ENCODE data around the gene TASP1. TPM values are rescaled to one million over a fixed set of nuclear protein-coding genes. Genes with fewer than 3 reads are reported as not detected.

The TASP1 gene
- total RNA-seq, 1 experiment from 2014 or later: 9.5 TPM

DNA sequence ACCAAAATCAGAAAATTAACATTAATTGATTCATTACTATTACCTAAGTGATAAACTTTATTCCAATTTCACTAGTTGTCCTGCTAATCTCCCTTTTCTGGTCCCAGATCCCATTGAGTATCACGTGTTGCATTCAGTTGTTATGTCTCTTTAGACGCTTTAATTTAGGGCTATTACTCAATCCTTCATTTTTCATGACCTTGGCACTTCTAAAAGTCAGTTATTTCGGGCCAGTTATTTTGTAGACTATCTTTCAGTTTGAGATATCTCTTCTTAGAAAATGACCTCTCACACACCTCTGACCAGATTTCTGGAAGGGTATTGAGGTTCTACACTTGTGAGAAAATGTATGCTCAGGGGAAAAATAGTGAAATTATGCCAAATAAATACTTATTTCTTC, 34.0 kb upstream of the TASP1 start:
- peaks cover 0 to 3% of the 10 kb centered on the region in 2 experiments; a peak in 1 of 5 replicates for H3K9me3 Mint-ChIP-seq

More for the DNA sequence above, 34.0 kb upstream of the TASP1 start:
- Histone ChIP-seq H2BK12ac (ENCODE audit: insufficient read length, low read depth, low read length) (no peak overlapping the region), H3K27me3 (ENCODE audit: insufficient read depth, low read length) (no peaks in the 10 kb centered on the region), H3K79me2 (ENCODE audit: insufficient read depth, low read length) (0 out of 2 replicates have a peak, but pooled peaks cover 2% of the 10 kb centered on the region), H2AK5ac (ENCODE audit: insufficient read length, low read length) (no peak overlapping the region), H2BK20ac (ENCODE audit: low read depth, low read length, poor library complexity, severe bottlenecking) (no peak overlapping the region), H4K20me1 (ENCODE audit: control insufficient read depth, insufficient read depth, insufficient read length) (no peaks in the 10 kb centered on the region), H4K91ac (ENCODE audit: insufficient read length, low read depth, low read length) (no peak overlapping the region), H4K5ac (ENCODE audit: insufficient read length, low read depth, low read length) (no peak overlapping the region), H3K56ac (ENCODE audit: insufficient read length, low read depth, low read length) (no peak overlapping the region), H3T11ph (ENCODE audit: low read length) (no peak overlapping the region), H2BK15ac (ENCODE audit: low read depth, low read length) (no peak overlapping the region), H3K14ac (ENCODE audit: insufficient read depth, low read length) (no peak overlapping the region), H3K4me1 (ENCODE audit: insufficient read depth, low read length) (no peaks in the 10 kb centered on the region), H3K27ac (ENCODE audit: insufficient read length, low read depth, low read length) (no peak overlapping the region), H3K18ac (ENCODE audit: insufficient read length, low read depth, low read length) (no peak overlapping the region), H3K79me1 (ENCODE audit: insufficient read depth, low read depth, low read length, poor library complexity, severe bottlenecking) (no peaks in the 10 kb centered on the region), H3K9ac (ENCODE audit: extremely low read depth, insufficient read length, low read length) (no peak overlapping the region), H4K8ac (replicated peaks; ENCODE audit: insufficient read length, low read depth, low read length) (no peak overlapping the region), H3K4ac (ENCODE audit: low read depth, low read length) (no peak overlapping the region), H3K4me2 (ENCODE audit: insufficient read depth, insufficient read length, low read length) (no peak overlapping the region), H2BK120ac (ENCODE audit: low read depth, low read length, poor library complexity, severe bottlenecking) (no peak overlapping the region), H3K23ac (ENCODE audit: insufficient read length, low read depth, low read length) (no peak overlapping the region), H3K9me3 (ENCODE audit: control insufficient read depth, low read depth, low read length) (no peaks in the 10 kb centered on the region), H2BK5ac (ENCODE audit: insufficient read length, low read length) (no peak overlapping the region), H2AFZ (ENCODE audit: low read length) (no peak overlapping the region), H3K23me2 (ENCODE audit: insufficient read length, low read depth, low read length, poor library complexity, severe bottlenecking) (no peaks in the 10 kb centered on the region)
- peaks cover 7 to 10% of the 10 kb centered on the region in 2 experiments for H3K4me1 Mint-ChIP-seq
- no CpG with 5 or more reads among the region's 3 CpGs for WGBS (ENCODE audit: extremely low coverage, insufficient read length, low lambda C conversion rate)
- H3K4me3 Mint-ChIP-seq: no peak overlapping the region
- no peak overlapping the region for H3K27ac Mint-ChIP-seq
- TF ChIP-seq, protein P1, sequence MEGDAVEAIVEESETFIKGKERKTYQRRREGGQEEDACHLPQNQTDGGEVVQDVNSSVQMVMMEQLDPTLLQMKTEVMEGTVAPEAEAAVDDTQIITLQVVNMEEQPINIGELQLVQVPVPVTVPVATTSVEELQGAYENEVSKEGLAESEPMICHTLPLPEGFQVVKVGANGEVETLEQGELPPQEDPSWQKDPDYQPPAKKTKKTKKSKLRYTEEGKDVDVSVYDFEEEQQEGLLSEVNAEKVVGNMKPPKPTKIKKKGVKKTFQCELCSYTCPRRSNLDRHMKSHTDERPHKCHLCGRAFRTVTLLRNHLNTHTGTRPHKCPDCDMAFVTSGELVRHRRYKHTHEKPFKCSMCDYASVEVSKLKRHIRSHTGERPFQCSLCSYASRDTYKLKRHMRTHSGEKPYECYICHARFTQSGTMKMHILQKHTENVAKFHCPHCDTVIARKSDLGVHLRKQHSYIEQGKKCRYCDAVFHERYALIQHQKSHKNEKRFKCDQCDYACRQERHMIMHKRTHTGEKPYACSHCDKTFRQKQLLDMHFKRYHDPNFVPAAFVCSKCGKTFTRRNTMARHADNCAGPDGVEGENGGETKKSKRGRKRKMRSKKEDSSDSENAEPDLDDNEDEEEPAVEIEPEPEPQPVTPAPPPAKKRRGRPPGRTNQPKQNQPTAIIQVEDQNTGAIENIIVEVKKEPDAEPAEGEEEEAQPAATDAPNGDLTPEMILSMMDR (conservative IDR thresholded peaks at IDR 0.05): no peak
- DNase-seq: no peak
- H3K36me3 Mint-ChIP-seq (ENCODE audit: insufficient read depth in 1 of 3, low read depth in 3 of 3): no peaks in the 10 kb centered on the region
- H3K27me3 Mint-ChIP-seq (ENCODE audit: low read depth): no peaks in the 10 kb centered on the region

Measured in H9 (cell line).